Kidney (tissue), 14 donors: Measurements from ENCODE around the gene ACOT8. TPM values are rescaled to one million over a fixed set of nuclear protein-coding genes. Genes with fewer than 3 reads are reported as not detected.

Experiments
- DNase-seq, 5 donors: peaks; one replicate each; pipeline ENCODE4 v3.0.0-alpha.2; 2013 to 2020
- FAIRE-seq: peaks from 2 replicates; lab custom pipeline; 2012; peaks lifted over from hg19 to GRCh38; lab: Jason Lieb, UNC
- H3K27ac ChIP-seq, 2 donors: one replicate each; pipeline ENCODE4 v1.7.0; 2013; ENCODE audit warnings: low read depth in 2 of 2, low read length in 2 of 2, inconsistent platforms in 1 of 2
- H3K27me3 ChIP-seq: one replicate; pipeline ENCODE4 v1.7.1; 2013; ENCODE audit warnings: low read length, inconsistent platforms; ENCODE audit not compliant: control insufficient read depth, insufficient read depth
- H3K36me3 ChIP-seq, 3 donors: one replicate each; pipeline versions ENCODE4 v1.7.0 to v1.7.1; 2013; ENCODE audit warnings: low read length in 3 of 3, control low read depth in 1 of 3, inconsistent platforms in 1 of 3; ENCODE audit not compliant: insufficient read depth in 3 of 3, control insufficient read depth in 2 of 3
- H3K4me1 ChIP-seq, 3 donors: one replicate each; pipeline versions ENCODE4 v1.7.0 to v1.7.1; 2013; ENCODE audit warnings: low read length in 3 of 3, inconsistent platforms in 1 of 3, low read depth in 1 of 3; ENCODE audit not compliant: control insufficient read depth in 2 of 3, insufficient read depth in 2 of 3
- H3K4me3 ChIP-seq, 3 donors: one replicate each; pipeline versions ENCODE4 v1.7.0 to v1.8.1; 2013; ENCODE audit warnings: low read length in 3 of 3, control low read depth in 1 of 3, inconsistent platforms in 1 of 3
- H3K9ac ChIP-seq, 3 donors: one replicate each; pipeline versions ENCODE4 v1.7.0 to v1.7.1; 2013; ENCODE audit warnings: low read length in 3 of 3, control low read depth in 1 of 3, inconsistent platforms in 1 of 3
- H3K9me3 ChIP-seq, 3 donors: one replicate each; pipeline versions ENCODE4 v1.7.0 to v1.7.1; 2013; ENCODE audit warnings: low read length in 3 of 3, control low read depth in 1 of 3, inconsistent platforms in 1 of 3; ENCODE audit not compliant: control insufficient read depth in 2 of 3, insufficient read depth in 1 of 3
- CTCF ChIP-seq: IDR thresholded peaks from 3 replicates; pipeline ENCODE4 v1.5.1; 2012; ENCODE audit warnings: mild to moderate bottlenecking, moderate library complexity, borderline replicate concordance; ENCODE audit not compliant: insufficient read depth; ENCODE audit errors: extremely low read depth
- intact Hi-C: fragments of 100-400 bp; cut with DNase I; formaldehyde crosslinking; loops from one replicate; pipeline ENCODE4 v1.11.1; 2022
- polyA plus RNA-seq: library from polyadenylated mRNA; stranded (reverse); fragments of 350-450 nt; fragmentation: Illumina TruSeq; extraction: RNeasy Lipid Tissue Mini Kit (QIAGEN cat#74804); gene quantifications from one replicate; pipeline ENCODE4 v1.2.3, GENCODE V29; 2014; ENCODE audit warnings: low read depth, low replicate concordance; ENCODE audit not compliant: insufficient read depth
- total RNA-seq: library from RNA; stranded (reverse); fragmentation: NEBNext Ultra II Directional; extraction: Animal tissue kit (Norgen Biotek cat#: 25700); gene quantifications from one replicate; pipeline ENCODE4 v1.2.1, GENCODE V29; 2021
- donor health status: control.
- donor health status: control.
- donor health status: control.
- donor health status: control.
- donor health status: control.
- donor health status: DM: yes; HTN: yes; CAD: no.
- donor health status: Normal renal cell carcinoma (clear cell type).

The ACOT8 gene
- total and polyA plus RNA-seq, 2 donors from 2014 or later: 22.1 to 71.0 TPM

DNA sequence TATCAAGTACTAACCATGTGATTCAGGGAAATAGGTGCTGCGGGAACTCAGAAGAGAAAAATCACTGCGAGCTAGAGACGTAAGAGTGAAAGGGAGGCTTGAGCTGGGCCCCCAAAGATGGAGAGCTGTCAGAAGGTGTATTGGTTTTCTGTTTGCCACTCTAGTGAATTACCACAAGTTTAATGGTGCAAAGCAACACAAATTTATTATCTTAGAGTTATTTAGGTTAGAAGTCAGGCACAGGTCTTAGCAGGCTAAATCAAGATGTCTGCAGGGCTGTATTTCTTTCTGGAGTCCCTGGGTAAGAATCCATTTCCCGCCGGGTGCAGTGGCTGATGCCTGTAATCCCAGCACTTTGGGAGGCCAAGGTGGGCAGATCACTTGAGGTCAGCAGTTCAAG lies 2.7 kb upstream of the ACOT8 start:
- Histone ChIP-seq H3K4me3 (no peak overlapping the region), H3K27me3 (no peaks in the 10 kb centered on the region), H3K9ac (no peak overlapping the region), H3K9me3 (no peaks in the 10 kb centered on the region), H3K4me1 (peaks cover 0 to 24% (median 7%) of the 10 kb centered on the region in 3 donors), H3K36me3 (no peaks in the 10 kb centered on the region), H3K27ac (no peak overlapping the region)
- intact Hi-C loops: no loop called here
- DNase-seq (peak in 3 of 5 donors; percentile 24 to 84 (median 68)), FAIRE-seq (no peak)
- no peak for TF ChIP-seq CTCF

DNA sequence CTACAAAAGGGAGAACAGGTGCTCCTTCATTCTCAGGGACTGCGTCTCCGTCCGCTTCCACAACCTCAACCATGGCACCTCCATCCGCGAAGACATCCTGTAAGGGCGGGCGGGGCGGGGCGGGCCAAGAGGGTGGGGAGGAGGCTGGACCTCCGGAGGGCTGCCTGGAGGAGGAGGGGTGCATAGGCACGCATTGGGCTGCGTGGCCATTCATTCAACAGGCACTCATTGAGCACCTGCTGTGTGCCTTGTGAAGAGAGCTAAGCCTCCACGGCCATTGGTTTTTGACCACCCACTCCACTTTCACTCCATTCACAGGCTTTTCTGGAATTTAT lies 657 bp upstream of the ACOT8 start:
- intact Hi-C loops: no loop called here
- no peak for TF ChIP-seq CTCF
- no peaks in the 10 kb centered on the region for H3K9me3 ChIP-seq
- no peak for DNase-seq
- H3K9ac ChIP-seq: peak overlapping the region; percentile 35 to 95 (median 65)
- no peaks in the 10 kb centered on the region for H3K27me3 ChIP-seq
- peaks cover 0 to 2% (median 0%) of the 10 kb centered on the region in 3 donors for H3K36me3 ChIP-seq
- peaks cover 0 to 27% (median 7%) of the 10 kb centered on the region in 3 donors for H3K4me1 ChIP-seq
- peak overlapping the region; percentile 81 to 84 for H3K27ac ChIP-seq
- FAIRE-seq: no peak
- peak overlapping the region; percentile 74 to 93 (median 88) for H3K4me3 ChIP-seq

- Histone ChIP-seq H3K36me3 (peaks cover 0 to 5% (median 2%) of the 10 kb centered on the region in 3 donors), H3K4me3 (no peak overlapping the region), H3K27ac (no peak overlapping the region), H3K9ac (no peak overlapping the region), H3K4me1 (peaks cover 0 to 25% (median 7%) of the 10 kb centered on the region in 3 donors), H3K27me3 (no peaks in the 10 kb centered on the region), H3K9me3 (no peaks in the 10 kb centered on the region)
- DNase-seq (no peak), FAIRE-seq (no peak)
- intact Hi-C loops: no loop called here
- no peak for TF ChIP-seq CTCF
Observed at GRCh38 chr20:45853484-45853883, 3.7 kb downstream of the ACOT8 start.

DNA sequence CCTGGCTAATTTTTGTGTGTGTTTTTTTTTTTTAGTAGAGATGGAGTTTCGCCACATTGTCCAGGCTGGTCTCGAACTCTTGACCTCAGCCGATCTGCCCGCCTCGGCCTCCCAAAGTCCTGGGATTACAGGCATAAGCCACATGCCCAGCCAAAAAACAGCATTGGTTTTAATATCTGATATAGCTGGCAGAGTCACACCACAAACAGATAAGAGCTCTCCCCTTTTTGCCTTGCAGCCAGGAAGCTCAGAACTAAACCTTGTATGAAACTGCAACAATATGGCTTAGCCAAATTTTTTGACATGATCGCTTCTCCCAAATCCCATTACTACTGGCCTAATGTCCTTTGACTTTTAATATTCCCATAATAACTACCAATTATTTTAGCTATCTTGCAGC lies 4.9 kb downstream of the ACOT8 start:
- no peak for TF ChIP-seq CTCF
- no peaks in the 10 kb centered on the region for H3K27me3 ChIP-seq
- H3K27ac ChIP-seq: no peak overlapping the region
- peaks cover 0 to 20% (median 7%) of the 10 kb centered on the region in 3 donors for H3K4me1 ChIP-seq
- H3K9me3 ChIP-seq: no peaks in the 10 kb centered on the region
- no peak overlapping the region for H3K4me3 ChIP-seq
- DNase-seq (peak in 1 of 5 donors; percentile 27), FAIRE-seq (no peak)
- H3K36me3 ChIP-seq: peaks cover 2 to 5% (median 4%) of the 10 kb centered on the region in 3 donors
- H3K9ac ChIP-seq: no peak overlapping the region
- intact Hi-C loops: no loop called here
